Measurements from ENCODE around the gene FNDC5.

DNA sequence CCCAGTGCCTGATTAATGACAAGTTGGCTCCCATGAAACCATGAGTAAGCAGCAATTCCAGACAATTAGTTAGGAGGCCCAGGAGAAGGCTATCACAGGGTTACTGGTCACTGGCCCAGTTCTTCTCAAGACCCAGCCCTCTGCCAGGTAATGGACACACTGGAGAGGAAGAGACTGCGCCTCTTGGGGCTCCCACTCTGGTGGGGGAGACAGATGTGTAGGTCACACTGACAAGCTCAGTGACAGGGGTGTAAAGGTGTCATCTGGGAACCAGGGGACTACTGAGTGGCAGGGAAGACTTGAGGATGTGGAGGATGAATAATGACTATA, 20.5 kb upstream of the FNDC5 start:
- TF ChIP-seq, protein P1, sequence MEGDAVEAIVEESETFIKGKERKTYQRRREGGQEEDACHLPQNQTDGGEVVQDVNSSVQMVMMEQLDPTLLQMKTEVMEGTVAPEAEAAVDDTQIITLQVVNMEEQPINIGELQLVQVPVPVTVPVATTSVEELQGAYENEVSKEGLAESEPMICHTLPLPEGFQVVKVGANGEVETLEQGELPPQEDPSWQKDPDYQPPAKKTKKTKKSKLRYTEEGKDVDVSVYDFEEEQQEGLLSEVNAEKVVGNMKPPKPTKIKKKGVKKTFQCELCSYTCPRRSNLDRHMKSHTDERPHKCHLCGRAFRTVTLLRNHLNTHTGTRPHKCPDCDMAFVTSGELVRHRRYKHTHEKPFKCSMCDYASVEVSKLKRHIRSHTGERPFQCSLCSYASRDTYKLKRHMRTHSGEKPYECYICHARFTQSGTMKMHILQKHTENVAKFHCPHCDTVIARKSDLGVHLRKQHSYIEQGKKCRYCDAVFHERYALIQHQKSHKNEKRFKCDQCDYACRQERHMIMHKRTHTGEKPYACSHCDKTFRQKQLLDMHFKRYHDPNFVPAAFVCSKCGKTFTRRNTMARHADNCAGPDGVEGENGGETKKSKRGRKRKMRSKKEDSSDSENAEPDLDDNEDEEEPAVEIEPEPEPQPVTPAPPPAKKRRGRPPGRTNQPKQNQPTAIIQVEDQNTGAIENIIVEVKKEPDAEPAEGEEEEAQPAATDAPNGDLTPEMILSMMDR (IDR thresholded peaks at IDR 0.05): no peak
- no peak for TF ChIP-seq EZH2 (IDR thresholded peaks at IDR 0.05)
- no peak for TF ChIP-seq EZH2phosphoT487 (IDR thresholded peaks at IDR 0.05)
